Measurements from ENCODE around the gene MUC3A.

The MUC3A gene

DNA sequence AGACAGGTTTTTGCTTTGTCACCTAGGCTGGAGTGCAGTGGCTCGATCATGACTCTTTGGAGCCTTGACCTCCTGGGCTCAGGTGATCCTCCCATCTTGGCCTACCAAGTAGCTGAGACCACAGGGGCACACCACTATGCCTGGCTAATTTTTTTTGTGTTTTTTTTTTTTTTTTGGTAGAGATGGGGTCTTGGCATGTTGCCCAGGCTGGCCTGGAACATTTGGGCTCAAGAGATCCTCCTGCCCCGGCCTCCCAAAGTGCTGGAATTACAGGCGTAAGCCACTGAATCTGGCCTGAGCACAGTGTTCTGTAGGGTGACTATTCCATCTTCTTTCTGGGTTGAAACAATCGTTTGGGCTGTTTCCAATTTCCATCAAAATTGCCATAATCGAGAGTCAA is 1.5 kb upstream of the MUC3A start:
- no peak for DNase-seq (ENCODE audit: low read depth)

DNA sequence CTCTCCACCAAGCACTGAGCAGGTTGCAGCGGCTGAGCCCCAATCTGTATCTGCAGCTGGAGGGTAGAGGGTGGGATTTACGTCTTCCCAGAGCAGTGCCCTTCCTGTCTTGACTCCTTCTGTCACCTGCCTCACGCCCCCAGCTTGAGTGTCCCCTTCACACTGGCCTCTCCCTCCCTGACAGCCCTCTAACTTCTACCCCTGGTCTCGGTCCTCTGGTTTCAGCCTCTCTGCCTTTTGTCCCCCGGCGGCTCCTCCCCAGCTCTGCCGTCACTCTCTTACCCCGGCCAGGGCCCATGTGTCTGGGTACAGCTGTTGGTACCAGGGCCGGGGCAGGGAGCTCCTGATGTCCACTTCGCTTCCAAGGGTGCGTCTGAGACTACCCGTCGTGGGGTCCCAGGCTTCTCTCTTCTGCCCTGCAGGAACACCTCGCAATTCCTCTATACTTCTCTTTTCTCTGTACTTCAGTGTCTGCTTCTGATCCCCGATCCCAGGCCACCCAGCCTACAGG is 654 bp downstream of the MUC3A start:
- no peak for DNase-seq (ENCODE audit: low read depth)

- no peak for DNase-seq (ENCODE audit: low read depth)
Observed at GRCh38 chr7:100951172-100951571, 1.8 kb downstream of the MUC3A start.

DNA sequence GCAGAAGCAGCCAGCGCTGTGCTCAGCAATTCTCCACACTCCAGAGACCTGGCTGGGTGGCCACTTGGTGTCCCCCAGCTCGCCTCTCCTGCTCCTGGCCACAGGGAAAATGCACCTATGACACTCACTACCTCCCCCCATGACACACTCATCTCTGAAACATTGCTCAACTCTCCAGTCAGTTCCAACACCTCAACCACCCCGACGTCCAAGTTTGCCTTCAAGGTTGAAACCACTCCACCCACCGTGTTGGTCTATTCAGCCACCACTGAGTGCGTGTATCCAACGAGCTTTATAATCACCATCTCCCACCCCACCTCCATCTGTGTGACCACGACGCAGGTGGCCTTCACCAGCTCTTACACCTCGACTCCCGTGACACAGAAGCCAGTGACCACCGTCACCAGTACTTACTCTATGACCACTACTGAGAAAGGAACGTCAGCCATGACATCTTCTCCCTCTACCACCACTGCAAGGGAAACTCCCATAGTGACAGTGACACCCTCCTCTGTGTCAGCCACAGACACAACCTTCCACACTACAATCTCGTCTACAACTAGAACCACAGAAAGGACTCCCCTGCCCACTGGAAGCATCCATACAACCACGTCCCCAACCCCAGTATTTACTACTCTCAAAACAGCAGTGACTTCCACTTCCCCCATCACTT is 2.7 kb downstream of the MUC3A start:
- DNase-seq (ENCODE audit: low read depth), result no peak

- no peak for DNase-seq (ENCODE audit: low read depth)
Observed at GRCh38 chr7:100952641-100953040, 3.3 kb downstream of the MUC3A start.

GRCh38 chr7:100957832-100958421 is 8.6 kb downstream of the MUC3A start:
- DNase-seq (ENCODE audit: low read depth), result no peak

- DNase-seq (ENCODE audit: low read depth), result no peak
Observed at GRCh38 chr7:100959894-100960293, 10.6 kb downstream of the MUC3A start.

DNA sequence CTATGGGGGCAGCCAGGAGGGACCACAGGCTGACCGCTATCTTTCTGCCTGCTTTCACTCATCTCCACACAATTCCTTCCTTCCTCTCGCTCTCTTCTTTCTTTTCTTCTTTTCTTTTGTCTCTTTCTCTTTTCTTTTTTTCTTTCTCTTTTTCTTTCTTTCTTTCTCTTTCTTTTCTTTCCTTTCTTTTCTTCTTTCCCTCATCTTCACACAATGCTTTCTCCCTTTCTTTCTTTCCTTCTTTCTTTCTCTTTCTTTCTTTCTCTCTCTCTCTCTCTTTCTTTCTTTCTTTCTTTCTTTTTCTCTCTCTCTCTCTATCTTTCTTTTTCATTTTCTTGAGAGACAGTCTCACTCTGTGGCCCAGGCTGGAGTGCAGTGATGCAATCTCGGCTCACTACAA is 13.2 kb downstream of the MUC3A start:
- no peak for DNase-seq (ENCODE audit: low read depth)

DNA sequence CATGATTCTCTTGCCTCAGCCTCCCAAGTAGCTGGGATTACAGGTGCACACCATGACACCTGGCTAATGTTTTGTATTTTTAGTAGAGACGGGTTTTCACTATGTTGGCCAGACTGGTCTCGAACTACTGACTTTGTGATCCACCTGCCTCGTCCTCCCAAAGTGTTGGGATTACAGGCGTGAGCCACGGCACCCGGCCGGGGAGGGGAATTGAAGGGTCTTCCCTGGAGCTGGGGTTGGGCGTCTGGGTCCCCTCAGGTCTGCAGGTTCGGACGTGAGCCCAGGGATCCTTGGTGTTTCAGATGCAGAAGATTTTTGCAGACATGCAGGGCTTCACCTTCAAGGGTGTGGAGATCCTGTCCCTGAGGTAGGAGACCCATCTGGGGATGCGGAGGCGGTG is 14.1 kb downstream of the MUC3A start:
- DNase-seq (ENCODE audit: low read depth), result no peak

GRCh38 chr7:100963874-100964273 is 14.5 kb downstream of the MUC3A start:
- DNase-seq (ENCODE audit: low read depth), result no peak

DNA sequence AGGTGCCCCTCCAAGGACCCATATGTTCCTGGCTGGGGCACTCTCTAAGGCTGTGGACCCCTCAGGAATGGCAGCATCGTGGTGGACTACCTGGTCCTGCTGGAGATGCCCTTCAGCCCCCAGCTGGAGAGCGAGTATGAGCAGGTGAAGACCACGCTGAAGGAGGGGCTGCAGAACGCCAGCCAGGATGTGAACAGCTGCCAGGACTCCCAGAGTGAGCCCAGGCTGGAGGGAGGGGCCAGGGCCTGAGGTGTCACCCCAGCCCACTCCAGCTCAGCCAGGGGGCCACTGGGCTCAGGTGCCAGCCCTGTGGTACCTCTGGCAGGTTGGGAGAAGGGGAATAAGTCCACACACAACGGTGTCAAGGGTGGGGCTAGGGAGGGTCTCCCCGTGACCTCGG is 15.3 kb downstream of the MUC3A start:
- no peak for DNase-seq (ENCODE audit: low read depth)

GRCh38 chr7:100965045-100965722 is 15.8 kb downstream of the MUC3A start:
- DNase-seq (ENCODE audit: low read depth), result no peak

- DNase-seq (ENCODE audit: low read depth), result no peak
Observed at GRCh38 chr7:100965723-100966541, 16.6 kb downstream of the MUC3A start.

DNA sequence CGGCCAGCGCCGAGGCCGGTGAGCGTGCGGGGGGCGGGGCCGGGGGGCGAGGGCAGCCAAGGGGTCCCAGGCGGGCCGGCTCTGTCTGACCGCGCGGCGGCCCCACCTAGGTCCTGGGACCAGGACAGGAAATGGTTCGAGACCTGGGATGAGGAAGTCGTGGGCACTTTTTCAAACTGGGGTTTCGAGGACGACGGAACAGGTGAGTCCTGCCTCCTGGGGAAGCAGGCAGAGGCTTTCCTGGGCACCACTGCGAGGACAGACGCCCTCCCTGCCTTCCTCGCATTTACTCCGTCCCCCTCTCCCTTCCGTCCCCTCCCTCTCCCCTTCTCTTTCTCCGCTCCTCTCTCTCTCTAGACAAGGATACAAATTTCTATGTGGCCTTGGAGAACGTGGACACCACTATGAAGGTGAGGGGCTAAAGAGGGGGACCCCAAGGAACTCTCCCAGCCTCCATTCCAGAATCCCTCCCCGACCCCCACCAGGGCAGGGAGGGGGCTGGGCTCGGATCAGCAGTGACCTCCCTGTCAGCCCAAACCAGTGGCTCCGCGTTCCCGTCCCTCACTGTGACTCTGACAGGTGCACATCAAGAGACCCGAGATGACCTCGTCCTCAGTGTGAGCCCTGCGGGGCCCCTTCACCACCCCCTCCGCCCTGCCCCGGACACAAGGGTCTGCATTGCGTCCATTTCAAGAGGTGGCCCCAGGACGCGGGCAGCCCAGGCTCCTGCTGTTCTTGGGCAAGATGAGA is 17.4 kb downstream of the MUC3A start:
- no peak for DNase-seq (ENCODE audit: low read depth)

GRCh38 chr7:100967292-100967863 is 18.0 kb downstream of the MUC3A start:
- no peak for DNase-seq (ENCODE audit: low read depth)

DNA sequence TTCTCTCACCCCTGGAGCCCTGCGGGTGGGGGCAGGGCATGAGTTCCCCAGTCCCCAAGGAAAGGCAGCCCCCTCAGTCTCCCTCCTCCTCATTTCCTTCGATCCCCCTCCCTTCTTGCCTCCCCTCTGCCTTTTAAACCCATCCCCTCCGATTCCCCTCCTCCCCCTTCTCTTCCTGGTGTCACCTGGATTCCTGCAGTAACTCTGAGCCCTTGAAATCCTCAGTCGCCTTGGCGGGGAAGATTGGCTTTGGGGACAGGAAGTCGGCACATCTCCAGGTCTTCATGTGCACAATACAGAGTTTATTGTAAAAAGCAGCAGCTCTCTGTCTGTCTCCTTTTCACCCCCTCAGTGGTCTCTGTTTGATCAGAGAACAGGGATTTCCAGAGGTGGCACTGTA is 18.7 kb downstream of the MUC3A start:
- no peak for DNase-seq (ENCODE audit: low read depth)

DNA sequence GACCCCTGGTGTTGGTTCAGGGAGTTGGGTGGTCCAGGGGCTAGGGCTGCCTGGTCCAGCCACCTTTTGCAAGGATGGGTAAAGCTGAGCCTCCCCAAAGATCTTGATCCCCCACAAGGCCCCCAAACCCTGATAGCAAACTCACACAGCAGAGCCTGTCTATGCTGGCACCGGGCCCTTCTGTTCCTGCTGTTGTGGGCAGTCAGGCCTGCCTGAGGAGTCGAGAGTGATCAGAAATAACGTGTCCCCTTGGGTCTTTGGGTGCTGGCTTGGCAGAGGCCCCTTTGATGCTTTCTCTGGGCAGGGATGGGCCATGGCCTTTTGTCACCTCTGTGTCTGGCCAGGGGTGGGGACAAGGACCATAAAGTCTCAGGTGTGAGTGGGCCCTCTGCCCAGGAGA is 19.3 kb downstream of the MUC3A start:
- no peak for DNase-seq (ENCODE audit: low read depth)

- no peak for DNase-seq (ENCODE audit: low read depth)
Observed at GRCh38 chr7:100969066-100969615, 19.8 kb downstream of the MUC3A start, which contains the start of gene MUC12. TSS of gene MUC12 (plus strand) at chr7:100969565. CDS start at chr7:100969623, 58 bp downstream.

DNA sequence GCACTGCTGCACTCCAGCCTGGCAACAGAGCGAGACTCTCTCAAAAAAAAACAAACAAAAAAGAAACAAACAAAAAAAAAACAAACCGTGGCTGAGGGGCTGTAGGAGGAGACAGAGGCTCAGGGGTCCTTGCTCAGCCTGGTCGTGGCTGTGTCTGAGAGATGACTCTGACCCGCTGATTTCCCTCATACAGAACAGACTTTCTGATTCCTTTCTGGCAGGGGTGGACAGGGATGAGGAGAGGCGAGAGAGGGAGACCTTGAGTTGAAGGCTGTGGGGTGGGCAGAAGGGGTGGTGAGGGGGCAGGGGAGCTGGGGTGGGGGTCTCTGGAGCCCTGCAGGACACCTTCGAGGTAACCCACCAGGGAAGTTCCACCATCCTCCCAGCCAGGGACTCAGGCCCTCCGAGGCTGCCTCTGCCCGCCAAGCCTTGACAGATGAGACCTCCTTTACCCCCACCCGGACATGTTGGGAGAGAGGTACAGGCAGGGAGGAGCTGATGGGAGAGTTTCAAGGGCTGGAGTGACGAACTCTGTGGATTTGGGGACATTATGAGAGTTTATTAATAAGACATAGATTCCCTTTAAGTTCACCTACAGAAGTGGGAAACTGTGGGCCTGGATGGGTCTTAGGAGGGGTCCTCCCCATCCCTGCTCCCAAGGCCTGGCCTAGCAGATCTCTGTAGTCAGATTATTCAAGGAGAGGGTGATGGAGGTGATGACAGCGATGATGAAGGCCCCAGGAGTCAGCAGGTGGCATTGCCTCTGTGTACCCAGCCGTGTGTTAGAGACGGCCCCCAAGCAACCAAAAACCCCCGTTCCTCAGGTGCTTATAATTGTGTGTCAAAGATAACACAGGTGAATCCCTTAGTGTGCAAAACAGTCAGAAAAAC is 22.0 kb downstream of the MUC3A start:
- no peak for DNase-seq (ENCODE audit: low read depth)

GRCh38 chr7:100972002-100972347 is 22.6 kb downstream of the MUC3A start:
- DNase-seq (ENCODE audit: low read depth), result no peak

All from GM04504 (cell line).